Measurements from ENCODE around the gene PNPLA1. TPM values are rescaled to one million over a fixed set of nuclear protein-coding genes. Genes with fewer than 3 reads are reported as not detected.

The PNPLA1 gene
- total RNA-seq, 4 donors from 2014 or later: not detected

DNA sequence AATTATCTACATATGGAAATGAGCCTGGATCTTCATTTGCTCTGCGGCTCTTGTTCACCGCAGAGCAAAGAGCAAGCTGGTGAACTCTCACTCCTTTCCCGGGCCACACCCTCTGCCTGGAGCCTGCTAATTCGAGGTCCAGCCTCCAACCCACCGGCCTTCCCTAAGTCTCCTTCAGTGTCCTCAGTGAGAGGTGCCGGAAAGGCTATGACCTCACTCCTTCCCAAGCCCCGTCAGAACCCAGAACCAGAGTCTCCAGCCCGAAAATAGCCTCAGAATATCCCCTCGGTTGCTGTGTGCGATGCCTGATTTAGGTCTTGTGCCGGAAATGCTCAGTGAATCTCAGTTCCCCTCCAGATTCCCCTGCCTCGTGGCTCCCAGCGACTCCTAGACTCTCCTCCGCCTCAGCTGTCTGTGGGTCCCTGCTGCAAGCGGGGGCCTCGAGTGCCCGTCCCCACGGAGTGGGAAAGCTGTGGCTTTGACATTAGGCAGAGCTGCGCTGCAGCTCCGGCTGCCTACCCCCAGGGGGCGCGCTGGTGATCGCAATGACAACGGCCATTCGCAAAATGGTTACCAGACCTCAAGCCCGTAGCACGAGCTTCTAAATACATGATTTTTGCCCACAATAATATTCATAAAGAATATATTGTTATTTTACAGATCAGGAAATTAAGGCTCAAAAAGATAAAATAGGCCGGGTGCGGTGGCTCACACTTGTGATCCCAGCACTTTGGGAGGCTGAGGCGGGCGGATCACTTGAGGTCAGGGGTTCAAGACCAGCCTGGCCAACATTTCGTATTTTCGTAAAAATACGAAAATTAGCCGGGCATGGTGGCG is 71.0 kb downstream of the PNPLA1 start:
- intact Hi-C loops (cut with DNase I; ENCODE audit: low total_unique reads): no loop called here
- no peak for TF ChIP-seq POLR2A (IDR thresholded peaks at IDR 0.05)
- TF ChIP-seq, protein P1, sequence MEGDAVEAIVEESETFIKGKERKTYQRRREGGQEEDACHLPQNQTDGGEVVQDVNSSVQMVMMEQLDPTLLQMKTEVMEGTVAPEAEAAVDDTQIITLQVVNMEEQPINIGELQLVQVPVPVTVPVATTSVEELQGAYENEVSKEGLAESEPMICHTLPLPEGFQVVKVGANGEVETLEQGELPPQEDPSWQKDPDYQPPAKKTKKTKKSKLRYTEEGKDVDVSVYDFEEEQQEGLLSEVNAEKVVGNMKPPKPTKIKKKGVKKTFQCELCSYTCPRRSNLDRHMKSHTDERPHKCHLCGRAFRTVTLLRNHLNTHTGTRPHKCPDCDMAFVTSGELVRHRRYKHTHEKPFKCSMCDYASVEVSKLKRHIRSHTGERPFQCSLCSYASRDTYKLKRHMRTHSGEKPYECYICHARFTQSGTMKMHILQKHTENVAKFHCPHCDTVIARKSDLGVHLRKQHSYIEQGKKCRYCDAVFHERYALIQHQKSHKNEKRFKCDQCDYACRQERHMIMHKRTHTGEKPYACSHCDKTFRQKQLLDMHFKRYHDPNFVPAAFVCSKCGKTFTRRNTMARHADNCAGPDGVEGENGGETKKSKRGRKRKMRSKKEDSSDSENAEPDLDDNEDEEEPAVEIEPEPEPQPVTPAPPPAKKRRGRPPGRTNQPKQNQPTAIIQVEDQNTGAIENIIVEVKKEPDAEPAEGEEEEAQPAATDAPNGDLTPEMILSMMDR (IDR thresholded peaks at IDR 0.05): peak; percentile 89 to 97 (median 92)
- Histone ChIP-seq H3K27ac (no peak overlapping the region), H3K4me3 (no peak overlapping the region), H3K36me3 (no peaks in the 10 kb centered on the region), H3K4me1 (no peaks in the 10 kb centered on the region), H3K9me3 (no peaks in the 10 kb centered on the region), H3K27me3 (no peaks in the 10 kb centered on the region)
- peak; percentile 75 to 78 for DNase-seq

DNA sequence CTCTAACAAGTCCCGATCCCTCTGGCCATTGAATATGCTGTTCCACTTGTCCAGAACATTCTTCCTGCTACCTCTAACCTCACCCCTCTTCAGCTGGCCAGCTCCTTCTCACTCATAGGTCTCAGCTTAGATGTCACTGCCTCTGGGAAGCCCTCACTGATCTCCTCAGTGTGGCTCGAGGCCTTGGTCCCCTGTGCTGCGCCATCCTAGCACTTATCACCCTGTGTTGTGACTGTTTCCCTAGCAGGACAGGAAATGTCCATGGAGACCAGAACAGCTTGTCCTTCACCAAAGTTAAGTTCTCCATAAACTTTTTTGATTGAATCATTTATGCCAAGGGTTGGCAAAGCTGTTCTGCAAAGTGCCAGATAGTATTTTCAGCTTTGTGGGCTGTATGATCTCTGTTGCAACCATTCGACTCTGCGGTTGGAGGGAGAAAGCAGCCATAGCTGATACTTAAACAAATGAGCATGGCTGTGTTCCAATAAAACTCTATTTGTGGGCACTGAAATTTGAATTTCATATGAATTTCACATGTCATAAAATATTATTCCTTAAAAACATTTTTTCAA is 73.3 kb downstream of the PNPLA1 start:
- Histone ChIP-seq H3K4me3 (no peak overlapping the region), H3K4me1 (no peaks in the 10 kb centered on the region), H3K27me3 (no peaks in the 10 kb centered on the region), H3K9me3 (no peaks in the 10 kb centered on the region), H3K36me3 (no peaks in the 10 kb centered on the region), H3K27ac (no peak overlapping the region)
- no peak for TF ChIP-seq POLR2A (IDR thresholded peaks at IDR 0.05)
- TF ChIP-seq, protein P1 (IDR thresholded peaks at IDR 0.05): no peak
- intact Hi-C loops (cut with DNase I; ENCODE audit: low total_unique reads): no loop called here
- DNase-seq: no peak

DNA sequence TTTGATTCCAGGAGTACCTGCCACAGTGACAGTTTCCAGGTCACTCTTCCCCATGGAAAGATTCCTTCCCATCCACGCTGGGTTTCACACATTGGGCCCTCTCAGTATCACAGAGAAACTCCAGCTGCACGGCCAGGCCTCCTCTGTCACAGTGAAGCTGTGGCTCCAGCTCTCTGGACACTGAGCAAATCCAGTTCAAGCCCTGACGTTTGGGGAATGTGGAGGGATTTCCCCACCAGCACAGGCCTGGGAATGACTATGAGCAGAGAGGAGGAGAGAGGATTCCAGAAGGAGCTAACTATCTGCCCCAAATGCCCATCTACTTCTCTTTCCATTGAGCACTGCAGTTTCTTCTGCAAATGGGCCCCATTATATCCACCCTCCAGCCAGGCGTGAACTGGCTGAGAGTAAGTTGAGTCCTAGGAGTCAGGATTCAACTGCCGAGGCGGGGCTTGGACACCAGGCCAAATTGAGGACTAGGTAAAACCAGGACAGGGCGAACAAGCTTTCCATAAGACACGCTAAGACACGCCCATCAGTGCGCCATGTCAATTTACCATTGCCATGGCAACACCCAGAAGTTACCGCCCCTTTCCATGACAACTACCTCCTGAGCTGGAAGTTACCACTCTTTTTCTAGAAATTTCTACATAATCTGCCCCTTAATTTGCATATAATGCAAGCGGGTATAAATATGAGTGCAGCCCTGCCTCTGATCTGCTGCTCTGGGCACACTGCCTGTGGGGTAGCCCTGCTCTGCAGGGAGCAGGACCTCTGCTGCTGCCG is 76.0 kb downstream of the PNPLA1 start:
- no peak for DNase-seq
- peaks cover 0 to 4% of the 10 kb centered on the region in 2 donors for H3K4me1 ChIP-seq
- H3K9me3 ChIP-seq: no peaks in the 10 kb centered on the region
- H3K27ac ChIP-seq: no peak overlapping the region
- no peaks in the 10 kb centered on the region for H3K36me3 ChIP-seq
- intact Hi-C loops (cut with DNase I; ENCODE audit: low total_unique reads): no loop called here
- TF ChIP-seq POLR2A (IDR thresholded peaks at IDR 0.05): no peak
- TF ChIP-seq, protein P1 (IDR thresholded peaks at IDR 0.05): no peak
- H3K4me3 ChIP-seq: no peak overlapping the region
- no peaks in the 10 kb centered on the region for H3K27me3 ChIP-seq

DNA sequence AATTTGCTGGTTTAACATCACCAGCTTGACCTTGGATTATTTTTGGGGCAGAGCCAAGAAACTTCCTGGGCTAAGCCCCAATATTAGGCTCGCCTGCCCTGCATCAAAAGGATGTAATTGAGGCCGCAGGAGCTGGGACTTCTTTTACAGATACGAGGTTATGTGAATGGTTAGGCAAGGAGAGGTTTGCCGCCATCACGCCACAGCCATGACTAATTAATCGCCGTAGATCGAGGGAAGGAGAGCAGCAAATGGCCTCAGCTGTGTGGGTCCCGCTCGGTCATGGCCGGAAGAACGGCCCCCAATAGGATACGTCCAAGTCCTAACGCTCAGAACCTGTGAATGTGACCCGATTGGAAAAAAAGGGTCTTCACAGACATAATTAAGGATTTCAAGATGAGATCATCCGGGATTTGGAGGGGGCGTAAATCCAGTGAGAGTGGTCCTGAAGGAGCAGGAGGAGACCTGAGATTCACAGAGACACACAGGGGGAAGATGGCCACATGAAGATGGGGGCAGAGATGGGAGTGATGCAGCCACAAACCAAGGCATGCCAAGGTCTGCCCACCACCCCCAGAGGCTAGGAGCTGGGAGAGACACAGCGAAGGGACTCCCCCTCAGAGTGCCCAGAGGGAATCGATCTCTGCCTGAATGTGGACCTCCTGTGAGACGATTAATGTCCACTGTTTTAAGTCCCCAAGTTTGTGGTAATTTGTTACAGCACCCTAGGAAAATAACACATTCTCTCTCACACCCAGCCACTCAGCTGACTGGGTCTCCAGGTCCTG is 76.8 kb downstream of the PNPLA1 start:
- no peaks in the 10 kb centered on the region for H3K27me3 ChIP-seq
- H3K9me3 ChIP-seq: no peaks in the 10 kb centered on the region
- no peak overlapping the region for H3K27ac ChIP-seq
- DNase-seq: no peak
- H3K4me3 ChIP-seq: no peak overlapping the region
- intact Hi-C loops (cut with DNase I; ENCODE audit: low total_unique reads): no loop called here
- H3K4me1 ChIP-seq: peaks cover 0 to 4% of the 10 kb centered on the region in 2 donors
- no peaks in the 10 kb centered on the region for H3K36me3 ChIP-seq
- no peak for TF ChIP-seq POLR2A (IDR thresholded peaks at IDR 0.05)
- TF ChIP-seq, protein P1 (IDR thresholded peaks at IDR 0.05): no peak
